Smooth muscle cell (in vitro differentiated cells): Measurements from ENCODE around the gene PXK. TPM values are rescaled to one million over a fixed set of nuclear protein-coding genes. Genes with fewer than 3 reads are reported as not detected.

ENCODE experiments used
- DNase-seq: peaks from one replicate; lab custom pipeline; 2025; ENCODE audit not compliant: unreplicated experiment; lab: John Stamatoyannopoulos, UW
- H2AFZ ChIP-seq: fragments of 200-600 bp; sonication (generic); 2 replicates; pipeline ENCODE4 v1.6.0; 2016; ENCODE audit warnings: antibody characterized with exemption, low read depth, mild to moderate bottlenecking
- H3F3A ChIP-seq: fragments of 200-600 bp; sonication (generic); 2 replicates; pipeline ENCODE4 v1.6.0; 2017; ENCODE audit warnings: antibody characterized with exemption, low read depth
- H3K27ac ChIP-seq: fragments of 200-600 bp; sonication (generic); 2 replicates; pipeline ENCODE4 v1.5.1; 2016; ENCODE audit warnings: low read depth, mild to moderate bottlenecking
- H3K27me3 ChIP-seq: fragments of 200-600 bp; sonication (generic); 2 replicates; pipeline ENCODE4 v1.6.1; 2016; ENCODE audit warnings: low read depth, mild to moderate bottlenecking
- H3K36me3 ChIP-seq: fragments of 200-600 bp; sonication (generic); 2 replicates; pipeline ENCODE4 v1.5.1; 2016; ENCODE audit warnings: low read depth
- H3K4me1 ChIP-seq: fragments of 200-600 bp; sonication (generic); 2 replicates; pipeline ENCODE4 v1.5.1; 2016; ENCODE audit warnings: low read depth
- H3K4me2 ChIP-seq: fragments of 200-600 bp; sonication (generic); 2 replicates; pipeline ENCODE4 v1.6.0; 2016; ENCODE audit warnings: mild to moderate bottlenecking
- H3K4me3 ChIP-seq: fragments of 200-600 bp; sonication (generic); 2 replicates; pipeline ENCODE4 v1.5.1; 2016; ENCODE audit warnings: mild to moderate bottlenecking
- H3K79me2 ChIP-seq: fragments of 200-600 bp; sonication (generic); 2 replicates; pipeline ENCODE4 v1.6.0; 2016; ENCODE audit warnings: low read depth, mild to moderate bottlenecking
- H3K9ac ChIP-seq: fragments of 200-600 bp; sonication (generic); 2 replicates; pipeline ENCODE4 v1.6.0; 2016; ENCODE audit warnings: low read depth
- H3K9me3 ChIP-seq: fragments of 200-600 bp; sonication (generic); replicated peaks from 2 replicates; pipeline ENCODE4 v1.5.1; 2016; ENCODE audit warnings: low read depth
- H4K20me1 ChIP-seq: fragments of 200-600 bp; sonication (generic); 2 replicates; pipeline ENCODE4 v1.6.0; 2016; ENCODE audit warnings: low read depth
- WGBS: methylation state at CpG from one replicate; pipeline ENCODE4 v1.1.7; 2016; ENCODE audit warnings: low lambda C conversion rate; 5-methylcytosine and 5-hydroxymethylcytosine counted together
- polyA plus RNA-seq: library from polyadenylated mRNA; unstranded; fragments of >200 nt; fragmentation: Nextera tagmentation; extraction: Ambion mirVana; gene quantifications from 2 replicates; pipeline ENCODE4 v1.2.1, GENCODE V29; 2016
- total RNA-seq: library from RNA; depleted of rRNA; stranded (reverse); fragments of >200 nt; gene quantifications from 2 replicates; pipeline ENCODE4 v1.2.3, GENCODE V29; 2014
- TF ChIP-seq, protein P1 (sequence below): fragments of 200-600 bp; sonication (generic); IDR thresholded peaks from 2 replicates; pipeline ENCODE4 v1.5.1; 2017; ENCODE audit warnings: borderline replicate concordance, mild to moderate bottlenecking, antibody characterized with exemption; ENCODE audit not compliant: insufficient read depth, poor library complexity, severe bottlenecking

PXK gene
- total and polyA plus RNA-seq, 2 experiments from 2014 or later = 23.8 to 30.5 TPM

- no peak for DNase-seq
- H3K79me2 ChIP-seq = peaks cover 18% of the 10 kb centered on the region
- peaks cover 4% of the 10 kb centered on the region for H3K36me3 ChIP-seq
- H3K4me1 ChIP-seq = no peaks in the 10 kb centered on the region
- H3K9me3 ChIP-seq = no peaks in the 10 kb centered on the region
- TF ChIP-seq, protein P1, sequence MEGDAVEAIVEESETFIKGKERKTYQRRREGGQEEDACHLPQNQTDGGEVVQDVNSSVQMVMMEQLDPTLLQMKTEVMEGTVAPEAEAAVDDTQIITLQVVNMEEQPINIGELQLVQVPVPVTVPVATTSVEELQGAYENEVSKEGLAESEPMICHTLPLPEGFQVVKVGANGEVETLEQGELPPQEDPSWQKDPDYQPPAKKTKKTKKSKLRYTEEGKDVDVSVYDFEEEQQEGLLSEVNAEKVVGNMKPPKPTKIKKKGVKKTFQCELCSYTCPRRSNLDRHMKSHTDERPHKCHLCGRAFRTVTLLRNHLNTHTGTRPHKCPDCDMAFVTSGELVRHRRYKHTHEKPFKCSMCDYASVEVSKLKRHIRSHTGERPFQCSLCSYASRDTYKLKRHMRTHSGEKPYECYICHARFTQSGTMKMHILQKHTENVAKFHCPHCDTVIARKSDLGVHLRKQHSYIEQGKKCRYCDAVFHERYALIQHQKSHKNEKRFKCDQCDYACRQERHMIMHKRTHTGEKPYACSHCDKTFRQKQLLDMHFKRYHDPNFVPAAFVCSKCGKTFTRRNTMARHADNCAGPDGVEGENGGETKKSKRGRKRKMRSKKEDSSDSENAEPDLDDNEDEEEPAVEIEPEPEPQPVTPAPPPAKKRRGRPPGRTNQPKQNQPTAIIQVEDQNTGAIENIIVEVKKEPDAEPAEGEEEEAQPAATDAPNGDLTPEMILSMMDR = no peak
- H2AFZ ChIP-seq = no peak overlapping the region
- WGBS = 93% methylated on average over 2 of the region's 2 CpGs
- no peak overlapping the region for H3K9ac ChIP-seq
- peaks cover 6% of the 10 kb centered on the region for H3F3A ChIP-seq
- H3K27ac ChIP-seq = no peak overlapping the region
- no peaks in the 10 kb centered on the region for H3K27me3 ChIP-seq
- no peak overlapping the region for H3K4me2 ChIP-seq
- peaks cover 22% of the 10 kb centered on the region for H4K20me1 ChIP-seq
- H3K4me3 ChIP-seq = no peak overlapping the region
These were observed 14.9 kb upstream of the PXK start for GRCh38 chr3:58317811-58318210.

DNA sequence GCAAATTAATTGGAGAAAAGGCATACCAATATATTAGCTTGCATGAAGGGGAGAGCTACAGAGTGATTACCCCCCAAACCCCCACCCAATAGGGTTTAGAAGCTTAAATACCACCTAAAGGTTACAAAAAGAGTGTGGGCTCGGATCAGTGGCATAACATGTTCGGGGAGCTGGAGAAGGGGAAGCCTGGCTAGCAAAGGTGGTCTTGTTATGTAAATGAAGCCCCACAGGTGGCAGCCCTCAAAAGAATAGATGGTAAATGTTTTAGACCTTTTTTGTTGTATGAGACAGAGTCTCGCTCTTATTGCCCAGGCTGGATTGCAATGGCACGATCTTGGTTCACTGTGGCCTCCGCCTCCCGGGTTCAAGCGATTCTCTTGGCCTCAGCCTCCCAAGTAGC, 10.9 kb upstream of the PXK start:
- Histone ChIP-seq H3K27ac (no peak overlapping the region), H3K79me2 (no peaks in the 10 kb centered on the region), H3K9ac (no peak overlapping the region), H4K20me1 (peaks cover 13% of the 10 kb centered on the region), H3K36me3 (peaks cover under 1% of the 10 kb centered on the region), H3K9me3 (no peaks in the 10 kb centered on the region), H3K4me3 (no peak overlapping the region), H2AFZ (no peak overlapping the region), H3K27me3 (no peaks in the 10 kb centered on the region), H3F3A (peaks cover 4% of the 10 kb centered on the region), H3K4me2 (no peak overlapping the region), H3K4me1 (peaks cover 6% of the 10 kb centered on the region)
- TF ChIP-seq, protein P1 = no peak
- WGBS = 93% methylated on average over 7 of the region's 7 CpGs
- DNase-seq = no peak

- no peak overlapping the region for H3K4me3 ChIP-seq
- H3K27ac ChIP-seq = no peak overlapping the region
- peaks cover 6% of the 10 kb centered on the region for H3K4me1 ChIP-seq
- H3K9ac ChIP-seq = no peak overlapping the region
- no peaks in the 10 kb centered on the region for H3K9me3 ChIP-seq
- DNase-seq = no peak
- no peaks in the 10 kb centered on the region for H3K36me3 ChIP-seq
- H3K79me2 ChIP-seq = no peaks in the 10 kb centered on the region
- no peak overlapping the region for H3K4me2 ChIP-seq
- peaks cover 7% of the 10 kb centered on the region for H4K20me1 ChIP-seq
- TF ChIP-seq, protein P1 = no peak
- H3F3A ChIP-seq = no peaks in the 10 kb centered on the region
- no peak overlapping the region for H2AFZ ChIP-seq
- 86% methylated on average over 1 of the region's 1 CpG for WGBS
- H3K27me3 ChIP-seq = no peaks in the 10 kb centered on the region
These were observed 9.9 kb upstream of the PXK start for GRCh38 chr3:58322793-58323192.
